Neuronal stem cell (in vitro differentiated cells): Measurements from ENCODE around the gene JAML.
"Not testable (repeated sequence)": the region's sequence is repeated elsewhere in the genome, so short reads cannot be mapped to it uniquely, and the experiment has no call there.

Experiments used
- DNase-seq: peaks from one replicate; pipeline ENCODE4 v3.0.0-alpha.2; 2013; ENCODE audit warnings: low spot score
- H2AFZ ChIP-seq: one replicate; pipeline ENCODE4 v1.6.1; 2013; ENCODE audit warnings: mild to moderate bottlenecking, low read length, inconsistent platforms
- H2AK5ac ChIP-seq: 2 replicates; pipeline ENCODE4 v1.6.1; 2013; ENCODE audit warnings: low read depth, mild to moderate bottlenecking, inconsistent platforms, low read length, moderate library complexity, mixed read lengths
- H2BK120ac ChIP-seq: 2 replicates; pipeline ENCODE4 v1.6.1; 2013; ENCODE audit warnings: low read depth, mild to moderate bottlenecking, inconsistent platforms, low read length, moderate library complexity, mixed read lengths
- H2BK12ac ChIP-seq: one replicate; pipeline ENCODE4 v1.6.1; 2013; ENCODE audit warnings: low read length, inconsistent platforms
- H2BK15ac ChIP-seq: 2 replicates; pipeline ENCODE4 v1.6.1; 2013; ENCODE audit warnings: mild to moderate bottlenecking, low read length, inconsistent platforms, mixed read lengths
- H2BK5ac ChIP-seq: one replicate; pipeline ENCODE4 v1.6.1; 2013; ENCODE audit warnings: inconsistent platforms, mild to moderate bottlenecking, low read length, moderate library complexity
- H3K14ac ChIP-seq: one replicate; pipeline ENCODE4 v1.6.1; 2013; ENCODE audit warnings: low read length, inconsistent platforms
- H3K18ac ChIP-seq: 2 replicates; pipeline ENCODE4 v1.6.1; 2013; ENCODE audit warnings: low read length, inconsistent platforms
- H3K23ac ChIP-seq: 2 replicates; pipeline ENCODE4 v1.6.1; 2013; ENCODE audit warnings: low read depth, mild to moderate bottlenecking, mixed read lengths, low read length, inconsistent platforms; ENCODE audit not compliant: poor library complexity
- H3K27ac ChIP-seq: replicated peaks from 3 replicates; pipeline ENCODE4 v1.5.1; 2013; ENCODE audit warnings: low read length, inconsistent platforms
- H3K27me3 ChIP-seq, 3 experiments: 2 replicates each; pipeline ENCODE4 v1.6.1; 2013; ENCODE audit warnings: low read length in 3 of 3, mild to moderate bottlenecking in 2 of 3, inconsistent platforms in 1 of 3, low read depth in 1 of 3, mixed read lengths in 1 of 3, moderate library complexity in 1 of 3; ENCODE audit not compliant: control insufficient read depth in 3 of 3, insufficient read depth in 3 of 3
- H3K36me3 ChIP-seq, 2 donors: replicated peaks in 1 of 2; 2 replicates each; pipeline ENCODE4 v1.6.1; 2013; ENCODE audit warnings: low read length in 2 of 2; ENCODE audit not compliant: control insufficient read depth in 2 of 2, insufficient read depth in 2 of 2
- H3K4ac ChIP-seq: 2 replicates; pipeline ENCODE4 v1.6.1; 2013; ENCODE audit warnings: inconsistent platforms, mild to moderate bottlenecking, low read length, moderate library complexity
- H3K4me1 ChIP-seq, 2 donors: 1 replicate in 1 of 2; 2 replicates in 1 of 2; pipeline ENCODE4 v1.6.1; 2013; ENCODE audit warnings: low read length in 2 of 2, low read depth in 1 of 2; ENCODE audit not compliant: control insufficient read depth in 2 of 2, insufficient read depth in 1 of 2
- H3K4me2 ChIP-seq: one replicate; pipeline ENCODE4 v1.6.1; 2013; ENCODE audit warnings: mild to moderate bottlenecking, low read length, inconsistent platforms; ENCODE audit not compliant: insufficient read depth, poor library complexity, severe bottlenecking
- H3K4me3 ChIP-seq, 2 donors: 2 replicates each; pipeline ENCODE4 v1.5.1; 2013; ENCODE audit warnings: low read length in 2 of 2, mild to moderate bottlenecking in 2 of 2, inconsistent platforms in 1 of 2, moderate library complexity in 1 of 2
- H3K79me1 ChIP-seq: one replicate; pipeline ENCODE4 v1.6.1; 2013; ENCODE audit warnings: low read depth, mild to moderate bottlenecking, inconsistent platforms, low read length, moderate library complexity
- H3K9ac ChIP-seq: one replicate; pipeline ENCODE4 v1.6.1; 2013; ENCODE audit warnings: mild to moderate bottlenecking, low read depth, low read length, inconsistent platforms; ENCODE audit not compliant: poor library complexity
- H3K9me3 ChIP-seq, 2 donors: replicated peaks in 1 of 2; 2 replicates each; pipeline versions ENCODE3 to v1.6.1; 2013; ENCODE audit warnings: low read length in 2 of 2, mild to moderate bottlenecking in 2 of 2, inconsistent platforms in 1 of 2, low read depth in 1 of 2, mixed read lengths in 1 of 2, moderate library complexity in 1 of 2; ENCODE audit not compliant: control insufficient read depth in 2 of 2, insufficient read depth in 1 of 2
- H4K8ac ChIP-seq: one replicate; pipeline ENCODE4 v1.6.1; 2013; ENCODE audit warnings: low read depth, mild to moderate bottlenecking, inconsistent platforms, low read length, moderate library complexity
- H4K91ac ChIP-seq: one replicate; pipeline ENCODE4 v1.6.1; 2013; ENCODE audit warnings: low read length, low read depth, mild to moderate bottlenecking, inconsistent platforms; ENCODE audit not compliant: poor library complexity
- WGBS, 2 donors: extraction: QIAGEN DNeasy Blood & Tissue Kit; methylation state at CpG; one replicate each; pipeline ENCODE4 v1.1.7; 2013; ENCODE audit warnings: missing lambda C conversion rate in 2 of 2, mixed read lengths in 1 of 2; ENCODE audit not compliant: insufficient read length in 2 of 2, insufficient replicate concordance in 1 of 2; ENCODE audit errors: extremely low coverage in 2 of 2; 5-methylcytosine and 5-hydroxymethylcytosine counted together

JAML gene

DNA sequence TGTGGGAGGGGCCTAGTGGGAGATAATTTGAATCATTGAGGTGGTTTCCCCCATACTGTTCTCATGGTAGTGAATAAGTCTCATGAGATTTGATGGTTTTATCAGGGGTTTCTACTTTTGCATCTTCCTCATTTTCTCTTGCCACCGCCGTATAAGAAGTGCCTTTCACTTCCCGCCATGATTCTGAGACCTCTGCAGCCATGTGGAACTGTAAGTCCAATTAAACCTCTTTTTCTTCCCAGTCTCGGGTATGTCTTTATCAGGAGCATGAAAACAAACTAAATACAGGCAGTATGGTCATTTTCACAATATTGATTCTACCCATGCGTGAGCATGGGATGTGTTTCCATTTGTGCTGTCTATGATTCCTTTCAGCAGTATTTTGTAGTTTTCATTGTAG is 32.0 kb downstream of the JAML start:
- H2AK5ac ChIP-seq, H3K14ac ChIP-seq, DNase-seq: not testable (repeated sequence)

DNA sequence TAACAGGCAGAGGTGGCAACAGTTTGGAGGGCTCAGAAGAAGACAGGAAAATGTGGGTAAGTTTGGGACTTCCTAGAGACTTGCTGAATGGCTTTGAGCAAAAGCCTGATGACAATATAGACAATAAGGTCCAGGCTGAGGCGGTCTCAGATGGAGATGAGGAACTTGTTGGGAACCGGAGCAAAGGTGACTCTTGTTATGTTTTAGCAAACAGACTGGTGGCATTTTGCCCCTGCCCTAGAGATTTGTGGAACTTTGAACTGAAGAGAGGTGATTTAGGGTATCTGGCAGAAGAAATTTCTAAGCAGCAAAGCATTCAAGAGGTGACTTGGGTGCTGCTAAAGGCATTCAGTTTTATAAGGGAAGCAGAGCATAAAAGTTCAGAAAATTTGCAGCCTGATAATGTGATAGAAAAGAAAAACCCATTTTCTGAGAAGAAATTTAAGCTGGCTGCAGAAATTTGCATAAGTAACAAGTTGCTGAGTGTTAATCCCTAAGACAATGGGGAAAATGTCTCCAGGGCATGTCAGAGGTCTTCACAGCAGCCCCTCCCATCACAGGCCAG is 33.8 kb downstream of the JAML start:
- not testable (repeated sequence) for H3K4me1 ChIP-seq, H3K9me3 ChIP-seq, H2BK12ac ChIP-seq, H2BK120ac ChIP-seq, H3K79me1 ChIP-seq, DNase-seq, H2AK5ac ChIP-seq, H2BK15ac ChIP-seq, H2BK5ac ChIP-seq, H3K14ac ChIP-seq, H3K4me2 ChIP-seq, H4K8ac ChIP-seq, H3K27ac ChIP-seq, H3K36me3 ChIP-seq, H2AFZ ChIP-seq, H3K23ac ChIP-seq, H3K9ac ChIP-seq, H4K91ac ChIP-seq, H3K4ac ChIP-seq, H3K27me3 ChIP-seq, H3K18ac ChIP-seq, H3K4me3 ChIP-seq
- no CpG with 5 or more reads among the region's 2 CpGs for WGBS, 2 donors

More for the DNA sequence above, 32.0 kb downstream of the JAML start:
- H2BK15ac ChIP-seq, H3K27me3 ChIP-seq, H3K9me3 ChIP-seq, H3K27ac ChIP-seq, H4K8ac ChIP-seq, H2BK5ac ChIP-seq, H3K9ac ChIP-seq, H3K4me2 ChIP-seq, H3K23ac ChIP-seq, H2AFZ ChIP-seq, H3K4ac ChIP-seq, H2BK120ac ChIP-seq, H3K4me1 ChIP-seq, H3K4me3 ChIP-seq, H3K18ac ChIP-seq, H4K91ac ChIP-seq, H2BK12ac ChIP-seq, H3K36me3 ChIP-seq, H3K79me1 ChIP-seq: not testable (repeated sequence)
- WGBS, 2 donors = no CpG with 5 or more reads among the region's 5 CpGs

- Histone ChIP-seq H3K18ac (no peak overlapping the region), H4K91ac (no peak overlapping the region), H3K4ac (no peak overlapping the region), H2AK5ac (no peak overlapping the region), H4K8ac (no peak overlapping the region), H3K14ac (no peak overlapping the region), H2BK12ac (no peak overlapping the region), H2AFZ (no peak overlapping the region), H2BK5ac (no peak overlapping the region), H3K36me3 (no peaks in the 10 kb centered on the region), H3K9me3 (no peaks in the 10 kb centered on the region), H3K4me1 (no peaks in the 10 kb centered on the region), H3K27ac (no peak overlapping the region), H3K79me1 (no peaks in the 10 kb centered on the region), H2BK15ac (no peak overlapping the region), H3K4me3 (no peak overlapping the region), H3K9ac (no peak overlapping the region), H3K23ac (no peak overlapping the region), H2BK120ac (no peak overlapping the region), H3K27me3 (peaks cover 0 to 10% (median 0%) of the 10 kb centered on the region in 3 experiments), H3K4me2 (no peak overlapping the region)
- no peak for DNase-seq
- WGBS, 2 donors = no CpG with 5 or more reads among the region's 6 CpGs
These were observed 38.3 kb downstream of the JAML start for GRCh38 chr11:118186346-118187107.

DNA sequence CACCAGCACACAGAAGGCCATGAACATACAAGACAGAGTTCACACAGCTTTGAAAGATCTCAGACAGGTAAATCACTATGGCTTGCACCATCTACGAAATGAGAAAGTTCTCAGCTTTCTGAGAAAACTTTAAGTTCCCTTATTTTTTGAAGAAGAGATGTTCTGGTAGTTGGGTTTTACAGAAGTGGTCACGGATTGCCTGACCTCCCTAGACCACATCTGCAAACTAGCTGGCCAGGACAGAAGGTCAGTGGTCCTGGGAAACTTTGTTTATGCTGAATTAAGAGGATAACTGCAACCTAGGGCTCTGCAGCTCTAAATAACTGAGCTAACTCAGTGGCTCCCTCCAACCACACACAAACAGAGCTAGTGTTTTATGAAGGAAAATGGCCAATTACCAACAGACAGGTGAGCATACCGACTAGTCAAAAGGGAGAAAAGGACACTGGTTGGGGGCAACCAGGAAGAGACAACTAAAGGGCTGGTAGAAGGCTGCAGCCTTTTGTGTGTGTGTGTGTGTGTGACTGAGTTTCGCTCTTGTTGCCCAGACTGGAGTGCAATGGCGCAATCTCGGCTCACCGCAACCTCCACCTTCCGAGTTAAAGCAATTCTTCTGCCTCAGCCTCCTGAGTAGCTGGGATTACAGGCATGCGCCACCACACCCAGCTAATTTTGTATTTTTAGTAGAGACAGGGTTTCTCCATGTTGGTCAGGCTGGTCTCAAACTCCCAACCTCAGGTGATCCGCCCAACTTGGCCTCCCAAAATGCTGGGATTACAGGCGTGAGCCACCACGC is 39.8 kb downstream of the JAML start:
- Histone ChIP-seq H3K4ac (no peak overlapping the region), H3K4me2 (no peak overlapping the region), H3K14ac (no peak overlapping the region), H3K36me3 (no peaks in the 10 kb centered on the region), H3K23ac (no peak overlapping the region), H2AK5ac (no peak overlapping the region), H2BK5ac (no peak overlapping the region), H3K9ac (no peak overlapping the region), H3K79me1 (no peaks in the 10 kb centered on the region), H2BK12ac (no peak overlapping the region), H3K4me3 (no peak overlapping the region), H3K27me3 (peaks cover 0 to 16% (median 0%) of the 10 kb centered on the region in 3 experiments), H4K8ac (no peak overlapping the region), H4K91ac (no peak overlapping the region), H2BK120ac (no peak overlapping the region), H2AFZ (no peak overlapping the region), H3K4me1 (peaks cover 0 to 3% of the 10 kb centered on the region in 2 donors), H3K9me3 (no peaks in the 10 kb centered on the region), H3K27ac (no peak overlapping the region), H2BK15ac (no peak overlapping the region), H3K18ac (no peak overlapping the region)
- no CpG with 5 or more reads among the region's 12 CpGs for WGBS, 2 donors
- no peak for DNase-seq
